GM10266 (cell line): Measurements from ENCODE around the gene VWA2.

Experiments used
- DNase-seq: peaks from one replicate; pipeline ENCODE4 v3.0.0; 2012; ENCODE audit errors: extremely low spot score
- TF ChIP-seq, protein P1 (sequence below): IDR thresholded peaks from 2 replicates; pipeline ENCODE4 v1.5.1; 2012; ENCODE audit warnings: mild to moderate bottlenecking, low read depth; ENCODE audit not compliant: control insufficient read depth, insufficient read depth; ENCODE audit errors: missing control alignments

The VWA2 gene

DNA sequence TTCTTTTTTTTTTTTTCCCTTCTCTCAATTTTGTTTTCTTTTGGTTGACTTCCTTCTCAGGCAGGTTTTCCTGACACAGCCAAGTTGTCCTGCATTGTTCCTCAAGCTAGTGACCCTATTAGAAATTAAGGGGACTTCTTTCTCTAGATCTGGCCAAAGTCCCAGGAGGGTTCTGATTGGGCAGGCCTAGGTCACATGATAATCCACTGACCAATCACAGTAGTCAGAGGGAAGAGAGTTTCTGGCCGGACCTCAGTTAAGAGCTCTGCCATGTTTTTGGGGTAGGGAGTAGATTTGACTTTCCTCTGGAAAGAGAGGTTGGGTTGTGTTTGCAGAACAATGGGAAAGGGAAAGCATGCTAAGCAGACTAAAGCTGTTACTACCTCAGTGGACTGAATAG lies 16.2 kb downstream of the VWA2 start:
- TF ChIP-seq, protein P1, sequence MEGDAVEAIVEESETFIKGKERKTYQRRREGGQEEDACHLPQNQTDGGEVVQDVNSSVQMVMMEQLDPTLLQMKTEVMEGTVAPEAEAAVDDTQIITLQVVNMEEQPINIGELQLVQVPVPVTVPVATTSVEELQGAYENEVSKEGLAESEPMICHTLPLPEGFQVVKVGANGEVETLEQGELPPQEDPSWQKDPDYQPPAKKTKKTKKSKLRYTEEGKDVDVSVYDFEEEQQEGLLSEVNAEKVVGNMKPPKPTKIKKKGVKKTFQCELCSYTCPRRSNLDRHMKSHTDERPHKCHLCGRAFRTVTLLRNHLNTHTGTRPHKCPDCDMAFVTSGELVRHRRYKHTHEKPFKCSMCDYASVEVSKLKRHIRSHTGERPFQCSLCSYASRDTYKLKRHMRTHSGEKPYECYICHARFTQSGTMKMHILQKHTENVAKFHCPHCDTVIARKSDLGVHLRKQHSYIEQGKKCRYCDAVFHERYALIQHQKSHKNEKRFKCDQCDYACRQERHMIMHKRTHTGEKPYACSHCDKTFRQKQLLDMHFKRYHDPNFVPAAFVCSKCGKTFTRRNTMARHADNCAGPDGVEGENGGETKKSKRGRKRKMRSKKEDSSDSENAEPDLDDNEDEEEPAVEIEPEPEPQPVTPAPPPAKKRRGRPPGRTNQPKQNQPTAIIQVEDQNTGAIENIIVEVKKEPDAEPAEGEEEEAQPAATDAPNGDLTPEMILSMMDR, result no peak

DNA sequence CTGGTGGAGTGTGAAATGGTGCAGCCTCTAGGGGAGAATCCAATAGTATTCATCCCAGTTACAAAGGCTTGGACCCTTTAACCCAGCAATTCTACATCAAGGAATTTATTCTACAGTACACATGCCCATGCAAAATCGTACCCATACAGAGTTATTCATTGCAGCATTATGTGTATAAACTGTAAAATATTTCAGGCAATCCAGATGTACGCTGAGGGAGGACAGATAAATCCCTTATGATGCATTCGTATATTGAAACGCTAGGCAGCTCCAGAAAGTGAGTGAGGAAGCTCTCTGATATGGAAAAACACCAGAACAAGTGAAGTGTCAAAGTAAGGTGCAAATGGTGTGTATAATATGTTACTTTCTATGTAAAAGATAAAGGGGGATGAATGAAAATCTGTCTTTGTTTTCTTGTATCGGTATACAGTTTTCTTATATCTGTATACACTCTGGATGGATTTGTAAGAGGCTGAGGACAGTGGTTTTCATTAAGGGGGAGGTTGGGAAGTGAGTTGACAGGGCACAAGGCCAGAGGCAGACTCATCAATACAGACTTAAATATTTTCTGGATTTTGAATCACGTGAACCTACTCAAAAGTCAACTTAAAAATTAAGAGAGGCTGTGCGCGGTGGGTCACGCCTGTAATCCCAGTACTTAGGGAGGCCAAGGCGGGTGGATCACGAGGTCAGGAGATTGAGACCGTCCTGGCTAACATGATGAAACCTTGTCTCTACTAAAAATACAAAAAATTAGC lies 17.1 kb downstream of the VWA2 start:
- TF ChIP-seq, protein P1, result no peak
- DNase-seq, result no peak

More for the DNA sequence above, 16.2 kb downstream of the VWA2 start:
- no peak for DNase-seq

DNA sequence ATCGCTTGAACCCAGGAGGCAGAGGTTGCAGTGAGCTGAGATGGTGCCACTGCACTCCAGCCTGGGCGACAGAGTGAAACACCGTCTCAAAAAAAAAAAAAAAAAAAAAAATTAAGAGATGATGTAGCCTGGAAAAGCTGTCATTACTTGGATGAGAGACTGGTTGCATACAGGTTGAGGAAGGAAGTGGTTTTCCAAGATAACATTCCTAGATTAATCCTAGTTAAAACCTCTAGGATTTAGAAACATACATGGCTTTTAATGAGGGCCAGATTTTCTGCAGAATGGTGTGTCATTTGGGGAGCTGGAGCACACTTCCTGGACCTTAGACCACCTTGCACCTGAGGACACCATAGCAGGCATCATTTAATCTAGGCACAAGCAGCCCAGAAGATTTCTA lies 17.8 kb downstream of the VWA2 start:
- DNase-seq, result no peak
- TF ChIP-seq, protein P1, result no peak

DNA sequence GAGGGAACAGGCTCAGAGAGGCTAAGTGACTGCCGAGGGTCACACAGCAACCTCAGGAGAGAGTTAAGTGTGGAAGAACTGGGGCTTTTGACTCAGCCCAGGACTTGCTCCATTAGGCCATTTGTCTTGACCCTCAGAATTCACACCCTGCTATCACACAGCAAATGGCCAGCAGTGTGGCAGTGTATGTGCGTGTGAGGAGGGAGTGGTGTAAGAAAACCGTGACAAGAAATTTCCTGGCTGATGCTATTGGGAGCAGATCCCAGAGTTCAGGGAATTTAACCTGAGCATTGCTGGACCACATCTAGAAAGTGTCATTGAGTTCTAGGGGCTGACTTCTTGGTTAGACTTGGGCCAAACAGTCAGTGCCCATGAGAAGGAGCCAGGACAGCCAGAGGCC lies 18.4 kb downstream of the VWA2 start:
- no peak for DNase-seq
- TF ChIP-seq, protein P1, result no peak

DNA sequence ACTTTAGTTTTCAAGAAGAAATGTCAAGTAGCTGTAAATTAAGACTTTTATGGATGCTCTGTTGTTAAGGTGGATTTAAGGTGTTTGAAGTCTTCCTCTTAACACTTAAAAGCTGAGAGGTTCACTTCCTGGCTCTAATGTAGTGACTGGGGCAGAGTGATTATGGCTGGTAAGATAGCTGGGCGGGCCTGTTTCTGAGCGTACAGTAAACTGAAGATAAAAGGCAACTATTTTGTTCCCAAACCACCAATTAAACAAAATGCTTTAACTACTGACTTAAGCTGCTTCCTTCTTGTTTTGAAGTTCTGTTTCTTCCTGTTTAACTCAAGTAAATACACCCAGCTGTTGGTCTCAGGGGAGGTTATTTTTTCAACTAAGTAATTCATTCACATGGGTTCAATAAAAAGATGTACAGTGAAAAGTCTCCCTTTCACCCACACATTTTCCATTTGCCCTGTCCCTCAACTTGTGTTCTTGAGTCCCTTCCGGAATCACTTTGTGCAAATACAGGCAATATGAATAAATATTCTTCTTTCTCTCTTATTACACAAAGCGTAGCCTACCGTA lies 19.3 kb downstream of the VWA2 start:
- TF ChIP-seq, protein P1, result no peak

DNA sequence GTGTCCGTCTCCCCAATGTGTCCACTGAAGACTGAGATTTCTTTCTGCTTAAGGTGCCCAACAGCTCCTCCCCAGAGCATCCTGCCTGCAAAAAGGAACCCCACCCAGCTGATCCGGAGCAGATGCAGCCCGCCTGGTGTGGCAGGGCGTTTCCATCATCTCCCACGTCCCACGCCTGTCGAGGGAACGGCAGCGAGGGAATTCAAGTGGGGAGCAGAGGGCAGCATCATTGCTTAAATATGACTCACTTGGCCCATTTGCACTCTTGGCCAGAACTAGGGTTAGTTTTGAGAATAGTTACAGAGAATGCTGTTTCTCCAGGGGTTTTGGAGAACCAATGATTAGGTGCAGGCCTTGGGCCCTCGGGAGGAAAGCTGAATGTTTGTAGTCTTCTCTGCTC lies 20.8 kb downstream of the VWA2 start:
- TF ChIP-seq, protein P1, result no peak
- DNase-seq, result no peak

More for the DNA sequence above, 19.3 kb downstream of the VWA2 start:
- no peak for DNase-seq

DNA sequence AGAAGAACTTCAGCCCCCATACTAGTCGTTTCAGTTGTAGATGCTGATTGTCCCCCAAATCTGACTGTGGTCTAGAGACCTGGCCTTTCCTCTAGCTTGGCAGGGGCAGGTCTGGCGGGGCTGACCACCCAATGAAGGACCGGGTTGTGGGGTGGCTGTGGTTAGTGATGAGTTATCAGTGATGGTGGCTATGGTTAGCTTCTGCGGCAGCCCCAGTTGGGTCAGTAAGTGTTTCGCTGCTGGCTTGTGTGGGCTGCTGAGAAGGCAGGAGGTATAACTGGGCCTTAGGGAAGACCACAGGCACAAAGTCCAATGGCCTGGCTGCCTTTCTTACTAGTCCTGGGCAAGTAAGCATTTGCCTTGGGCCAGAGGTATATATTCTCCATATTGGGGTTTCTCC lies 21.3 kb downstream of the VWA2 start:
- TF ChIP-seq, protein P1, result no peak
- DNase-seq, result no peak
